Colonic mucosa (tissue), 4 donors: ENCODE measurements around the gene GYPA. TPM values are rescaled to one million over a fixed set of nuclear protein-coding genes. Genes with fewer than 3 reads are reported as not detected.
"Not testable (repeated sequence)": the region's sequence is repeated elsewhere in the genome, so short reads cannot be mapped to it uniquely, and the experiment has no call there.

Source experiments
- DNase-seq: peaks from one replicate; pipeline ENCODE4 v3.0.0-alpha.2; 2020
- H3K27ac ChIP-seq: fragments of 200-600 bp; one replicate; pipeline ENCODE4 v1.8.0; 2021
- H3K27me3 ChIP-seq: fragments of 200-600 bp; one replicate; pipeline ENCODE4 v1.8.0; 2021
- H3K36me3 ChIP-seq: fragments of 200-600 bp; one replicate; pipeline ENCODE4 v1.8.0; 2021
- H3K4me1 ChIP-seq: fragments of 200-600 bp; one replicate; pipeline ENCODE4 v1.8.0; 2021; ENCODE audit warnings: mild to moderate bottlenecking
- H3K4me3 ChIP-seq: fragments of 200-600 bp; one replicate; pipeline ENCODE4 v1.8.0; 2021
- H3K9ac ChIP-seq, 2 donors: one replicate each; pipeline ENCODE4 v1.7.0; 2013; ENCODE audit warnings: control low read depth in 2 of 2, low read depth in 2 of 2, low read length in 2 of 2
- H3K9me3 ChIP-seq: fragments of 200-600 bp; one replicate; pipeline ENCODE4 v1.8.0; 2021
- intact Hi-C: fragments of 100-400 bp; cut with DNase I; formaldehyde crosslinking; loops from one replicate; pipeline ENCODE4 v1.14.1; 2022
- total RNA-seq, 2 donors: library from RNA; stranded (reverse); fragmentation: NEBNext Ultra II Directional in 1 of 2; extraction: Animal tissue kit (Norgen Biotek cat#: 25700) in 1 of 2; gene quantifications; one replicate each; pipeline ENCODE4 v1.2.1, GENCODE V29; 2021
- TF ChIP-seq, protein P1 (sequence below): fragments of 200-600 bp; IDR thresholded peaks from one replicate; pipeline ENCODE4 v1.8.0; 2022; ENCODE audit warnings: antibody characterized with exemption, mild to moderate bottlenecking
- donor health status: healthy.
- donor health status: DM: no; HTN: no; CAD: no.
- donor health status: DM: no; HTN: no; CAD: no.

The GYPA gene
- total RNA-seq, 2 donors from 2014 or later = 0.27 TPM; not detected in 1

DNA sequence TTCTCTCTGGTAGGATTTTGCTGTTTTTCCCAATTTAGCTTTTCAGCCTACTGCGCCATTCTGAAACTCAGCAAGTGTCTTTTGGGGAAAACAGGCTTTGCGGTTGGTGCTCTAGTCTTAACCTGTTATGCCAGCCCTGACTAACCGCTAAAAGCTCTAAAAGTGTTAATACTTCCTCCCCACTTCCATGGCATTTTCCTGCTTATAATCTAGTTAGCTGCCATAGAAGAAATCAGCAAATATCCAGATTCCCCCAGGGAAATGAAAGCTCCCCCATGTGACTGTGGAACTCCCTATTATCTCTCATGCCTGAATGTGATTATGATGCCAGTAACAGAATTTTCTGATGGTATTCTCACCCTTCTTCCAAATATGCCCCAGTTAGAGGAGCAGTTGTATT, 28.7 kb upstream of the GYPA start:
- no peak overlapping the region for H3K9ac ChIP-seq
- no peak overlapping the region for H3K27ac ChIP-seq
- H3K9me3 ChIP-seq = no peaks in the 10 kb centered on the region
- TF ChIP-seq, protein P1, sequence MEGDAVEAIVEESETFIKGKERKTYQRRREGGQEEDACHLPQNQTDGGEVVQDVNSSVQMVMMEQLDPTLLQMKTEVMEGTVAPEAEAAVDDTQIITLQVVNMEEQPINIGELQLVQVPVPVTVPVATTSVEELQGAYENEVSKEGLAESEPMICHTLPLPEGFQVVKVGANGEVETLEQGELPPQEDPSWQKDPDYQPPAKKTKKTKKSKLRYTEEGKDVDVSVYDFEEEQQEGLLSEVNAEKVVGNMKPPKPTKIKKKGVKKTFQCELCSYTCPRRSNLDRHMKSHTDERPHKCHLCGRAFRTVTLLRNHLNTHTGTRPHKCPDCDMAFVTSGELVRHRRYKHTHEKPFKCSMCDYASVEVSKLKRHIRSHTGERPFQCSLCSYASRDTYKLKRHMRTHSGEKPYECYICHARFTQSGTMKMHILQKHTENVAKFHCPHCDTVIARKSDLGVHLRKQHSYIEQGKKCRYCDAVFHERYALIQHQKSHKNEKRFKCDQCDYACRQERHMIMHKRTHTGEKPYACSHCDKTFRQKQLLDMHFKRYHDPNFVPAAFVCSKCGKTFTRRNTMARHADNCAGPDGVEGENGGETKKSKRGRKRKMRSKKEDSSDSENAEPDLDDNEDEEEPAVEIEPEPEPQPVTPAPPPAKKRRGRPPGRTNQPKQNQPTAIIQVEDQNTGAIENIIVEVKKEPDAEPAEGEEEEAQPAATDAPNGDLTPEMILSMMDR = no peak
- H3K4me3 ChIP-seq = no peak overlapping the region
- no peaks in the 10 kb centered on the region for H3K4me1 ChIP-seq
- DNase-seq = no peak
- intact Hi-C loops = no loop called here
- no peaks in the 10 kb centered on the region for H3K27me3 ChIP-seq
- no peaks in the 10 kb centered on the region for H3K36me3 ChIP-seq

DNA sequence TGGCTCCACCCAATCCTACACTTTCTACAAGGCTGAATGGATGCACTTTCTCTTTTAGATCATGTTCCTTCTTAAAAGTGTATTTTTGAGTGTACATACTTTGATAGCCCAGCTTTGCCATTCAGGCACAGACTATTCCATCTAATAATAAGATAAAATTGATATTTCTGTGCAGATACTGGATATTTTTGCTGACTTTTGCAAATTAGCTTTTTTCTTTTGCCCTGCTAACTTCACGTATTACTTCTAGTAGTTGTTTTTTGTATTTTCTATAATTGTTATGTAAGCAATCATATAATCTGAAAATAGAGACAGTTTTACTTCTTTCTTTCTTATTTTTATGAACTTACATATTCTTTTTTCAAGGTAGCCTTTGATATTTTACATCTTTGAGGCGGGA, 13.5 kb upstream of the GYPA start:
- Histone ChIP-seq H3K36me3 (no peaks in the 10 kb centered on the region), H3K27me3 (no peaks in the 10 kb centered on the region), H3K27ac (no peak overlapping the region), H3K4me3 (no peak overlapping the region), H3K9me3 (no peaks in the 10 kb centered on the region), H3K4me1 (no peaks in the 10 kb centered on the region), H3K9ac (no peak overlapping the region)
- TF ChIP-seq, protein P1 = no peak
- intact Hi-C loops = no loop called here
- no peak for DNase-seq

DNA sequence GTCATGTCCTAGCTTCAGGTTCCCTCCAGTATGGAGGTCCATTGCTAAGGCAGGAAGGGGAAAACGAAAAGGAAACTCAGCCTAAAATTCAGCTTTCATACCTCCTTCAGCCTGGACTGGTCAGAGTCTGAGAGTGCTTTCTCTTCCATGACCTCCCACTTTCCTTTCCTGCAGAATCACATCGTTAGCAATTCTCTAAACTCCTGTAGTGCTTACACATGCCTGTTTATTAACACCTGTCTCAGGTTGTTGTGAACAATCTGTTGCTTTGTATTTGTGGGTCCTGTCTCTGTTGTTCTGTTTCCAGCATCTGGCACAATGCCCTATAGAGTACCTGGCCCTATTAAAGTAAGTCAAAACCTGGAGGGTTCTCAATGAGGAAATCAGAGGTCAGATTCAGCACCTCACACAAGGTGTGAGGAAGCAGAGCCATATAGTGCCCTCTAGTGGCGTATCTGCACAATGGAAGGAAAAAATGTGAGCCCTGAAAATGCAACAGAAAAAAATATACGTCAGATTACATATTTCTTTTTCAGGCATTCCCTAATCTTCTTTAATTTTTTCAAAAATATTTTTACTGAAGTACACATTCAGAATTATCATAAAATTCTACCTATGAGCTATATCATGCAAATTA, 2.3 kb upstream of the GYPA start:
- H3K27me3 ChIP-seq = not testable (repeated sequence)

DNA sequence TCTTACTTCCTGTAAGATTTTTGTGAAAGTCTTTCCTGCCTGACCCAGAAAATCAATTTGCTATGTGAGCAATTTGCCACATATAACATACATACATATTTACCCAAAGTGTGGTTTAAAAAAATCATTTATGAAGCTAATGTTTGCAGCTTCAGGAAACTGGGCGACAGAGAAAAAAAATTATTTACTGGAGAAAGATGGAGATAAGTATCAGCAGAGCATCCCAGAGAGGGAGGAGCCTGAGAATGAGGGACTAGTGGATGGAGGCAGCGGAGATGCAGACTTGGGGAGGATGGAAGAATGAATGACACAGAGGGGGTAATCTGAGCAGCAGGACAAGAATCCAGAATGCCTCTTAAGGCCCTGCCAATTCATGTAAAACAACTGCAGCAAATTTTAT, 975 bp upstream of the GYPA start:
- no peaks in the 10 kb centered on the region for H3K36me3 ChIP-seq
- H3K27ac ChIP-seq = no peak overlapping the region
- no peaks in the 10 kb centered on the region for H3K9me3 ChIP-seq
- intact Hi-C loops = no loop called here
- no peaks in the 10 kb centered on the region for H3K4me1 ChIP-seq
- no peak overlapping the region for H3K4me3 ChIP-seq
- DNase-seq = no peak
- H3K27me3 ChIP-seq = no peaks in the 10 kb centered on the region
- no peak overlapping the region for H3K9ac ChIP-seq
- TF ChIP-seq, protein P1 = no peak

More for the DNA sequence above, 2.3 kb upstream of the GYPA start:
- H3K9ac ChIP-seq, H3K27ac ChIP-seq, DNase-seq, intact Hi-C loops, H3K4me3 ChIP-seq, H3K4me1 ChIP-seq, H3K9me3 ChIP-seq, H3K36me3 ChIP-seq: not testable (repeated sequence)
- TF ChIP-seq, protein P1 = peak; percentile 47

DNA sequence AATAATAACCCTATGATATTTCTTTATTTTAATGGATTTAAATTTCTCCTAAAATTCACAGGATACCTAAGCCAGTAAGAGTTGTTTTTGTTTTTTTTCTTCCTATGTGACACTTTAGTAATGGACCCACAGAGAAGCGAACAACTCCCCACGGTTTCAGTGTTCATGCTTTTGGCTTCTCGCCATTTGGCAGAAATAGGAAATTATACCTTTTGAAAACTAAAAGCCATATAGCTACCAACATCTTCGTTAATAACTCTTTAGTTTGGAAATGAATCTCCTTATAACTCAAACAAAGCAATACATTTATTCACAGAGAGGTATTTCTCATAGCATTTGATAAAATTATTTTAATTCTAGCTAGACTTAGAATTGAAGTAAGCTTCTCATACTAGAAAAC, 527 bp downstream of the GYPA start:
- H3K4me3 ChIP-seq, H3K27ac ChIP-seq, intact Hi-C loops, H3K27me3 ChIP-seq, H3K9ac ChIP-seq, H3K9me3 ChIP-seq, H3K4me1 ChIP-seq, H3K36me3 ChIP-seq, DNase-seq: not testable (repeated sequence)

DNA sequence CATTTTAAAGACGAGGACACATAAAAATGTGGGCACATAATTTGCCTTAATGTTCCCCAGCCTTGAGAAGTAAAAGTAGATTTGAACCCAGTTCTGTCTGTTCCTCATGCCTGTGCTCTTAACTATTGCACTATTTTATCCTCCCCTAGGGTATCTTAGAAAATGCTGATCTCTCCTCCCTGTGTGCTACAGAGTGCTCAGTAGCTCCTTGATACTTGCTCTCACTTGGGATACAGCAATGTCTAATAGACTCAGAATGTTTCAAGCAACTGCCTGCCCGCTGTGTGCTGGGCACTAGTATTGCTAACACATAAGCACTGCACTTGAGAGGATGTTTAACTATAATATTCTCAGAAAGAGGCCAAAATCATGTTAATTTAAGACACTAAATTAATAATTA, 971 bp downstream of the GYPA start:
- H3K9ac ChIP-seq, H3K27me3 ChIP-seq, H3K4me3 ChIP-seq, H3K27ac ChIP-seq, H3K4me1 ChIP-seq, DNase-seq, intact Hi-C loops, H3K9me3 ChIP-seq, H3K36me3 ChIP-seq: not testable (repeated sequence)

DNA sequence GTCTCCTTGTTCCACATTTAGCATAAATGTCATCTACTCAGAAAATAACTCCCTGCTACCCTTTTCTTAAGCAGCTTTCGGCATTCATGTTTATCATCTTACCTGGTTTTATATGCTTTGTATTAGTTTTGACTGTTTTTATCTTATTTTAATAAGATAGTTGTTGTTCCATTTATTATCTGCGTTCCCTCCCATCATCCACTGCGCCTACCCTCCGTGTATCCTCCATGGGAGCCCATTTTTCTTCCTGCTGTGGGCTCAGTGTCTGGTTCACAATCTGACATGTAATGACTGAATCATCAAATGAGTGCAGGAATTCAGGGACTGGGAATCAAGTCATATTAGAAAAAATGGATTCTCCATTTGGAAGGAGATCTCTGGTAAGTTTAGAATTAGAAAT, 2.3 kb downstream of the GYPA start:
- H3K27ac ChIP-seq, H3K36me3 ChIP-seq, H3K27me3 ChIP-seq, H3K9ac ChIP-seq, DNase-seq, intact Hi-C loops, H3K4me1 ChIP-seq, H3K9me3 ChIP-seq, H3K4me3 ChIP-seq: not testable (repeated sequence)

DNA sequence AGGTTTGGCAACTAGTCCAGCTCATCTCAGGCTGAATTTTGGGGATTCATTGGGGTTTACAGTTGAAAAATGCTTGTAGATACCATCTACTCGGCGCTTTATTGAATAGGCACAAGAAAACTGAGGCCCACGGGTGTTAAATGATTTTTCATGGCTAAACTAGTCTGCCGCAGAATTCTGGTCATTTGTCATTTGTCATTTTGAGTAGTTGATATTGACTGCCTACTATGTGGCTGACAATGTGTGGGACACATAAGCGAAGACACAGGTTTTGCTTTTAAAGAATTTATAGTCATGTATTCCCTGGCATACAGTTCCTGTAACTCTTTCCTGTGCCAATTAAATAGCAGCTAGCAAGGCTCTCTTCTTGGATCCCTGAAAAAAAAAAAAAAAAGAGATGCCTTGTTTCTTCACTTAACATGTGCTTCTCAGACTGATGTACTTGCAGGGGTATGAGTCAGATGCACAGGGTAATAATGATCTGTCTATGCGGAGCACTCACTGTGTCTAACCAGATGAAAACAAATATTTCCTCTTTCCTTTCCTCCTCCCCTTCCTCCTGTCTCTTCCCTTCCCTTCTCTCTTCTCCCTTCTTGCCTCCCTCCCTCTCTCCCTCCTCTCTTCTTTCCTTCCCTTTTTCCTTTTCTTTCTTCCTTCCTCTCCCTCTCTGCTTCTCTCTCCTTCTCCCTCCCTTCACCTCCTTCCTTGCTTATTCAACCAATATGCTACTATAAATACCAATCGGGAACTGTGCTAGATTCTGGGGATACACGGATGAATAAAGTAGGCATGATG, 3.2 kb downstream of the GYPA start:
- H3K27ac ChIP-seq, H3K9ac ChIP-seq, H3K4me1 ChIP-seq, H3K4me3 ChIP-seq, H3K9me3 ChIP-seq, H3K27me3 ChIP-seq, DNase-seq, intact Hi-C loops, H3K36me3 ChIP-seq: not testable (repeated sequence)

DNA sequence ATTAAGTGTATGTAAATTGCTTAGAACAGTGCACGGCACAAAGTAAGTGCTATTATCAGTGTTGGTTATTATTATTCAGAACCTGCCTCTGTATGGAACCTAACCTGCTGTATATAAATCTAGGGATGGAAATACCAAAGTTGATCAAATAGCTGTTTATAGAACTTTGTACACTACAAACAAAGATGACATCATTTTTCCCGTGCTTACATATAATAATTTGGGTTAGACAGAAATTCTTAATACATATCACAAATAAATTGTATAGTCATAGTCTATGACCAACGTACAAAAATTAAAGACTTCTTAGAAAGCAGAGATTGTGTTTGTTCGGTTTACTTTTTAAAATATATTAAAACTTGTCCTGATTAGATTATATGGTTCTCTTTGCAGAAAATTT, 4.3 kb downstream of the GYPA start:
- intact Hi-C loops, H3K4me3 ChIP-seq, H3K4me1 ChIP-seq, H3K36me3 ChIP-seq, H3K27ac ChIP-seq, H3K9me3 ChIP-seq, DNase-seq, H3K9ac ChIP-seq, H3K27me3 ChIP-seq: not testable (repeated sequence)

DNA sequence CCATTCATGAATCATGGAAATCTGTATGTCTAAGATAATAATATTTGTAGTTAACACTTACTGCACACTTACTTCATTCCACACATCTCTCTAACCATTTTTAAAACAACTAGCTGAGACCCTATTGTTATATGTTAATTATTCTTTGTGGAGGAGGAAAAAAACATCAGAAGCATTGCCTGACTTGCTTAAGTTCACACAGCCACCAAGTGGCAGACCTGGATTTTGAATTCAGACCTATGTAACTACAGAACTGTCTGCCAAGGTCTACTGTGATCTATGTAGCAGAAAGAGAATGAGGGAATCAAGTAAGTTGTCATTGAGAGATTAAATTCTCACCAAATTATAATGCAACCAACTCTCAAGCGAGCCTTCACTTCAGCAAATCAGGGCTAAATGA, 10.4 kb downstream of the GYPA start:
- H3K9ac ChIP-seq, DNase-seq, H3K27me3 ChIP-seq, intact Hi-C loops, H3K4me3 ChIP-seq, H3K4me1 ChIP-seq, H3K27ac ChIP-seq, H3K9me3 ChIP-seq, H3K36me3 ChIP-seq: not testable (repeated sequence)
